ENCODE results near the gene GP1BB.

DNA sequence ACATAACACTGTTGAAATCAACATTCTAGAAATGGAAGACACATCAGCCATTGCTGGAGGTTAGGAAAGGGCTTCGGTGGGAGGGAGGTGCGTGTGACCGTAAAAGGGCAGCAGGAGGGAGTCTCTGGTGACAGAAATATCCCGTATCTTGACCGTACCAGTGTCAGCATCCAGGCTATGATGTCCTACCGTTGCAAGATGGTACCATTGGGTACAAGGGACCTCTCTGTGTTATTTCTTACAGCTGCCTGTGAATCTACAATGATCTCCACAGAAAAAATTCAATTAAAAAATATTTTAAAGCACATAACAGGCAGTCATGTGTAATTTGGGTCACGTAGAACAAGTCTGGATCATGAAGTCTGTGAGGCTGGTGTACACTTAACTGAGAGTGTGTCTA lies 36.4 kb upstream of the GP1BB start:
- no peak for TF ChIP-seq POLR2A (IDR thresholded peaks at IDR 0.05)
- TF ChIP-seq, protein P1, sequence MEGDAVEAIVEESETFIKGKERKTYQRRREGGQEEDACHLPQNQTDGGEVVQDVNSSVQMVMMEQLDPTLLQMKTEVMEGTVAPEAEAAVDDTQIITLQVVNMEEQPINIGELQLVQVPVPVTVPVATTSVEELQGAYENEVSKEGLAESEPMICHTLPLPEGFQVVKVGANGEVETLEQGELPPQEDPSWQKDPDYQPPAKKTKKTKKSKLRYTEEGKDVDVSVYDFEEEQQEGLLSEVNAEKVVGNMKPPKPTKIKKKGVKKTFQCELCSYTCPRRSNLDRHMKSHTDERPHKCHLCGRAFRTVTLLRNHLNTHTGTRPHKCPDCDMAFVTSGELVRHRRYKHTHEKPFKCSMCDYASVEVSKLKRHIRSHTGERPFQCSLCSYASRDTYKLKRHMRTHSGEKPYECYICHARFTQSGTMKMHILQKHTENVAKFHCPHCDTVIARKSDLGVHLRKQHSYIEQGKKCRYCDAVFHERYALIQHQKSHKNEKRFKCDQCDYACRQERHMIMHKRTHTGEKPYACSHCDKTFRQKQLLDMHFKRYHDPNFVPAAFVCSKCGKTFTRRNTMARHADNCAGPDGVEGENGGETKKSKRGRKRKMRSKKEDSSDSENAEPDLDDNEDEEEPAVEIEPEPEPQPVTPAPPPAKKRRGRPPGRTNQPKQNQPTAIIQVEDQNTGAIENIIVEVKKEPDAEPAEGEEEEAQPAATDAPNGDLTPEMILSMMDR (IDR thresholded peaks at IDR 0.05) = no peak
